ENCODE data around the gene CCDC73. TPM values are rescaled to one million over a fixed set of nuclear protein-coding genes. Genes with fewer than 3 reads are reported as not detected.
"Not testable (repeated sequence)": the region's sequence is repeated elsewhere in the genome, so short reads cannot be mapped to it uniquely, and the experiment has no call there.

Gene CCDC73
- total and polyA plus RNA-seq, 2 donors from 2014 or later, result 0.25 to 0.47 TPM

- no peak overlapping the region for H3K4me3 ChIP-seq (ENCODE audit: low read length in 3 of 3)
- FAIRE-seq, result no peak
- TF ChIP-seq CTCF (IDR thresholded peaks at IDR 0.05; ENCODE audit: borderline replicate concordance, extremely low read depth, insufficient read depth), result no peak
- no peaks in the 10 kb centered on the region for H3K4me1 ChIP-seq (ENCODE audit: control insufficient read depth in 2 of 3, insufficient read depth in 2 of 3, low read depth in 1 of 3, low read length in 3 of 3)
- no peak for DNase-seq
- no peak overlapping the region for H3K9ac ChIP-seq (ENCODE audit: low read length in 3 of 3)
- H3K36me3 ChIP-seq (ENCODE audit: control insufficient read depth in 2 of 3, insufficient read depth in 3 of 3, low read length in 3 of 3), result no peaks in the 10 kb centered on the region
- H3K27me3 ChIP-seq (ENCODE audit: control insufficient read depth, insufficient read depth, low read length), result no peaks in the 10 kb centered on the region
- no peak overlapping the region for H3K27ac ChIP-seq (ENCODE audit: low read depth in 2 of 2, low read length in 2 of 2)
- intact Hi-C loops (cut with DNase I), result no loop called here
- H3K9me3 ChIP-seq (ENCODE audit: control insufficient read depth in 2 of 3, insufficient read depth in 1 of 3, low read length in 3 of 3), result peaks cover 0 to 5% (median 0%) of the 10 kb centered on the region in 3 donors
Measured at GRCh38 chr11:32729976-32730375, 64.5 kb downstream of the CCDC73 start.

GRCh38 chr11:32723332-32723731 lies 71.1 kb downstream of the CCDC73 start:
- Histone ChIP-seq H3K27ac (ENCODE audit: low read depth in 2 of 2, low read length in 2 of 2) (no peak overlapping the region), H3K4me3 (ENCODE audit: low read length in 3 of 3) (no peak overlapping the region), H3K4me1 (ENCODE audit: control insufficient read depth in 2 of 3, insufficient read depth in 2 of 3, low read depth in 1 of 3, low read length in 3 of 3) (no peaks in the 10 kb centered on the region), H3K36me3 (ENCODE audit: control insufficient read depth in 2 of 3, insufficient read depth in 3 of 3, low read length in 3 of 3) (no peaks in the 10 kb centered on the region), H3K9me3 (ENCODE audit: control insufficient read depth in 2 of 3, insufficient read depth in 1 of 3, low read length in 3 of 3) (no peaks in the 10 kb centered on the region), H3K9ac (ENCODE audit: low read length in 3 of 3) (no peak overlapping the region), H3K27me3 (ENCODE audit: control insufficient read depth, insufficient read depth, low read length) (no peaks in the 10 kb centered on the region)
- DNase-seq (no peak), FAIRE-seq (no peak)
- intact Hi-C loops (cut with DNase I), result no loop called here
- TF ChIP-seq CTCF (IDR thresholded peaks at IDR 0.05; ENCODE audit: borderline replicate concordance, extremely low read depth, insufficient read depth), result no peak

GRCh38 chr11:32722255-32722654 lies 72.2 kb downstream of the CCDC73 start:
- H3K9me3 ChIP-seq (ENCODE audit: control insufficient read depth in 2 of 3, insufficient read depth in 1 of 3, low read length in 3 of 3), result no peaks in the 10 kb centered on the region
- no peaks in the 10 kb centered on the region for H3K36me3 ChIP-seq (ENCODE audit: control insufficient read depth in 2 of 3, insufficient read depth in 3 of 3, low read length in 3 of 3)
- FAIRE-seq (no peak), DNase-seq (no peak)
- H3K9ac ChIP-seq (ENCODE audit: low read length in 3 of 3), result no peak overlapping the region
- no peaks in the 10 kb centered on the region for H3K4me1 ChIP-seq (ENCODE audit: control insufficient read depth in 2 of 3, insufficient read depth in 2 of 3, low read depth in 1 of 3, low read length in 3 of 3)
- H3K4me3 ChIP-seq (ENCODE audit: low read length in 3 of 3), result no peak overlapping the region
- TF ChIP-seq CTCF (IDR thresholded peaks at IDR 0.05; ENCODE audit: borderline replicate concordance, extremely low read depth, insufficient read depth), result no peak
- H3K27me3 ChIP-seq (ENCODE audit: control insufficient read depth, insufficient read depth, low read length), result no peaks in the 10 kb centered on the region
- no peak overlapping the region for H3K27ac ChIP-seq (ENCODE audit: low read depth in 2 of 2, low read length in 2 of 2)
- intact Hi-C loops (cut with DNase I), result no loop called here

- DNase-seq (peak in 2 of 5 donors; percentile 14 to 16), FAIRE-seq (no peak)
- Histone ChIP-seq H3K27ac (ENCODE audit: low read depth in 2 of 2, low read length in 2 of 2) (no peak overlapping the region), H3K4me1 (ENCODE audit: control insufficient read depth in 2 of 3, insufficient read depth in 2 of 3, low read depth in 1 of 3, low read length in 3 of 3) (no peaks in the 10 kb centered on the region), H3K27me3 (ENCODE audit: control insufficient read depth, insufficient read depth, low read length) (no peaks in the 10 kb centered on the region), H3K36me3 (ENCODE audit: control insufficient read depth in 2 of 3, insufficient read depth in 3 of 3, low read length in 3 of 3) (no peaks in the 10 kb centered on the region), H3K9ac (ENCODE audit: low read length in 3 of 3) (no peak overlapping the region), H3K4me3 (ENCODE audit: low read length in 3 of 3) (no peak overlapping the region), H3K9me3 (ENCODE audit: control insufficient read depth in 2 of 3, insufficient read depth in 1 of 3, low read length in 3 of 3) (no peaks in the 10 kb centered on the region)
- intact Hi-C loops (cut with DNase I), result no loop called here
- no peak for TF ChIP-seq CTCF (IDR thresholded peaks at IDR 0.05; ENCODE audit: borderline replicate concordance, extremely low read depth, insufficient read depth)
Measured at GRCh38 chr11:32713496-32713895, 81.0 kb downstream of the CCDC73 start.

- intact Hi-C loops (cut with DNase I); H3K27me3 ChIP-seq (ENCODE audit: control insufficient read depth, insufficient read depth, low read length); H3K9ac ChIP-seq (ENCODE audit: low read length in 3 of 3); H3K4me3 ChIP-seq (ENCODE audit: low read length in 3 of 3); FAIRE-seq; H3K27ac ChIP-seq (ENCODE audit: low read depth in 2 of 2, low read length in 2 of 2); H3K4me1 ChIP-seq (ENCODE audit: control insufficient read depth in 2 of 3, insufficient read depth in 2 of 3, low read depth in 1 of 3, low read length in 3 of 3); DNase-seq; H3K36me3 ChIP-seq (ENCODE audit: control insufficient read depth in 2 of 3, insufficient read depth in 3 of 3, low read length in 3 of 3): not testable (repeated sequence)
- peaks cover 0 to 11% (median 0%) of the 10 kb centered on the region in 3 donors for H3K9me3 ChIP-seq (ENCODE audit: control insufficient read depth in 2 of 3, insufficient read depth in 1 of 3, low read length in 3 of 3)
Measured at GRCh38 chr11:32708978-32709377, 85.5 kb downstream of the CCDC73 start.

Data from kidney (tissue), 14 donors.